HepG2 (cell line): ENCODE measurements around the gene SMOC1. TPM values are rescaled to one million over a fixed set of nuclear protein-coding genes. Genes with fewer than 3 reads are reported as not detected.

Experiments
- ATAD3A ChIP-seq: sonication (generic); formaldehyde crosslinking; IDR thresholded peaks from 2 replicates; pipeline ENCODE4 v1.4.0; 2020; ENCODE audit warnings: missing genetic modification reagents
- CBX2 ChIP-seq, 2 experiments: fragments of 200-600 bp in 1 of 2; sonication (generic); formaldehyde crosslinking in 1 of 2; IDR thresholded peaks; 2 replicates each; pipeline versions ENCODE4 v1.7.0 to v1.8.1; 2018 to 2022; ENCODE audit warnings: low read depth in 2 of 2, low read length in 1 of 2, mild to moderate bottlenecking in 1 of 2, missing genetic modification reagents in 1 of 2
- FUBP1 ChIP-seq: sonication (generic); formaldehyde crosslinking; IDR thresholded peaks from 2 replicates; pipeline ENCODE4 v1.5.1; 2020; ENCODE audit warnings: missing genetic modification reagents, mild to moderate bottlenecking, borderline replicate concordance
- HINFP ChIP-seq: sonication (generic); formaldehyde crosslinking; IDR thresholded peaks from 2 replicates; pipeline ENCODE4 v1.4.0; 2020; ENCODE audit warnings: low read depth, mild to moderate bottlenecking, missing genetic modification reagents
- HMGA1 ChIP-seq: sonication (generic); formaldehyde crosslinking; conservative IDR thresholded peaks from 2 replicates; pipeline ENCODE4 v1.4.0; 2020; ENCODE audit warnings: missing genetic modification reagents
- HNRNPUL1 ChIP-seq: fragments of 200-400 bp; formaldehyde crosslinking; IDR thresholded peaks from 2 replicates; pipeline ENCODE4 v1.6.1; 2017; ENCODE audit warnings: low read depth, mild to moderate bottlenecking, low read length, moderate library complexity
- JDP2 ChIP-seq: sonication (generic); formaldehyde crosslinking; IDR thresholded peaks from 2 replicates; pipeline ENCODE4 v1.8.1; 2022; ENCODE audit warnings: missing genetic modification reagents, borderline replicate concordance
- SNAPC4 ChIP-seq: sonication (generic); formaldehyde crosslinking; IDR thresholded peaks from 2 replicates; pipeline ENCODE4 v1.4.0; 2020; ENCODE audit warnings: mild to moderate bottlenecking, missing genetic modification reagents
- TBL1XR1 ChIP-seq: fragments of 150-350 bp; IDR thresholded peaks from 2 replicates; pipeline ENCODE4 v1.6.1; 2014; ENCODE audit warnings: borderline replicate concordance, low read length; ENCODE audit not compliant: partially characterized antibody
- ZBTB44 ChIP-seq: sonication (generic); formaldehyde crosslinking; IDR thresholded peaks from 2 replicates; pipeline ENCODE4 v1.4.0; 2020; ENCODE audit warnings: missing genetic modification reagents
- ZEB1 ChIP-seq: IDR thresholded peaks from 2 replicates; pipeline ENCODE4 v1.6.1; 2012; ENCODE audit warnings: mild to moderate bottlenecking, low read depth, inconsistent platforms; ENCODE audit not compliant: insufficient replicate concordance
- ZFP1 ChIP-seq: IDR thresholded peaks from 2 replicates; pipeline ENCODE4 v1.6.1; 2016
- ZNF274 ChIP-seq: sonication (generic); formaldehyde crosslinking; IDR thresholded peaks from 2 replicates; pipeline ENCODE4 v1.5.1; 2020; ENCODE audit warnings: mild to moderate bottlenecking, missing genetic modification reagents
- ZXDC ChIP-seq: sonication (generic); formaldehyde crosslinking; IDR thresholded peaks from 2 replicates; pipeline ENCODE4 v1.5.0; 2020; ENCODE audit warnings: mild to moderate bottlenecking, missing genetic modification reagents
- polyA plus RNA-seq, 8 experiments: library from polyadenylated mRNA; depleted of rRNA in 3 of 8; stranded (reverse) in 7 of 8; unstranded in 1 of 8; fragments of >200 nt; fragmentation: Illumina TruSeq in 4 of 8; extraction: Trizol in 4 of 8; gene quantifications; 2 replicates each; pipeline versions ENCODE4 v1.2.1 to v1.2.3, GENCODE V29; 2011 to 2016; ENCODE audit warnings: low read depth in 4 of 8, missing spikeins in 1 of 8, mixed read lengths in 1 of 8; ENCODE audit not compliant: insufficient read depth in 1 of 8
- total RNA-seq, 5 experiments: library from RNA; depleted of rRNA; stranded (reverse); fragments of >200 nt; fragmentation: Illumina TruSeq; extraction: Trizol; gene quantifications; 2 replicates each; pipeline ENCODE4 v1.2.3, GENCODE V29; 2016; ENCODE audit warnings: low read depth in 1 of 5

SMOC1 gene
- total and polyA plus RNA-seq, 2 of the 13 experiments (the other 11 are each of a cell fraction or from before 2014, with no cell fraction given) = 17.8 to 35.6 TPM

- TF ChIP-seq SNAPC4 (no peak), JDP2 (CRISPR knock-in tag) (no peak), HMGA1 (CRISPR knock-in tag) (no peak), TBL1XR1 (no peak), ZBTB44 (CRISPR knock-in tag) (no peak), HINFP (CRISPR knock-in tag) (no peak), ZXDC (CRISPR knock-in tag) (no peak), HNRNPUL1 (no peak), ZEB1 (no peak), CBX2 (IDR thresholded peaks at IDR 0.05; ENCODE audit: low read depth, low read length) (no peak), CBX2 (CRISPR knock-in tag; IDR thresholded peaks at IDR 0.05; ENCODE audit: low read depth) (no peak), ATAD3A (CRISPR knock-in tag) (no peak), ZFP1 (no peak), ZNF274 (CRISPR knock-in tag) (no peak), FUBP1 (no peak)
Measured at GRCh38 chr14:69937367-69938081, 58.3 kb downstream of the SMOC1 start (continued).
